GM19397 (cell line): ENCODE results near the gene FNDC3B.
"Not testable (repeated sequence)": the region's sequence is repeated elsewhere in the genome, so short reads cannot be mapped to it uniquely, and the experiment has no call there.

Experiments used
- ATAC-seq: cut with Tn5 transposase; IDR thresholded peaks from one replicate; pipeline ENCODE4 v1.9.1; 2021; ENCODE audit warnings: mild to moderate bottlenecking, moderate library complexity; ENCODE audit not compliant: unreplicated experiment

FNDC3B gene

GRCh38 chr3:172228036-172228415 is 188.6 kb downstream of the FNDC3B start:
- no peak for ATAC-seq

DNA sequence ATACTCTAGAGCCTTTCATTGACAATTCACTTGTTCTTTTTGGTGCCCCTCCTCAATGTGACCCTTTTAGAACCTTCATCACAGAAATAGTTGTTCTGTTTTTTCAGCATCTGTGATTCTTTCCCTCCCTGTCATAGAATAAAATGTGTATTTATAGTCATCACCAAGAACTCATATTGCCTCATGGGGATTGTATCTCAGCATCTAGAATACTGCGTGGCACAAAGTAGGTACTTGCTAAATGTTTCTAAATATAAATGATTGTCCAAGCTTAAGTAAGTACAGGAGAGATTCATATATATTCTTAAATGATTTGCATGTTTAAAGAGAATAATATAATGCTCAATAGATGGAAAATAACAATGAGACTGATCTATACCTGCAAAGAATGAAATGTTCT is 190.1 kb downstream of the FNDC3B start:
- no peak for ATAC-seq

DNA sequence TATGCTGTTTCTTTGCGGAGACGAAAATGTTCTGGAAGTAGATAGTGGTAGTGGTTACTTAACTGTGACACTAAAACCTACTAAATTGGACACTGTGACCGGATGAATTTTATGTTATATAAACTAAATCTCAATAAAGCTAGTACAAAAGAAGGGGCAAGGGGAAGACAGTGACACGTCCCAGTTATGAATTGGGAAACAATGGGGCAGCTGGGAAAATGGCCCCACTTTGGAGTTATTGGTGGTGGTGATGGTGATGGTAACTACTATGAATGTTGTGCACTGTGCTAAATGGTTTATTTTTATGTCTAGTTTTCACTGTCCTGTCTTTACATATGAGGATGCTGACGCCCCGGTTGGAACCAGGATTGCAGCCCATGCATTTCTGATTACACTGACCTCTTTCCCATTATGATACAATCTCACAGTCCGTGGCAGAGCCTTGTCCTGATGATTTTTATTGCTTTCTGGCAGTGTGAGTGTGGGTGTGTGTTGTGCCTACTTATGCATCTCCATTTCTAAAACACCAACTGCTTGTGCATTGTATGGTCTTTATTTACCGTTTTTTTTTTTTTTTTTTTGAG is 192.0 kb downstream of the FNDC3B start:
- ATAC-seq = no peak

DNA sequence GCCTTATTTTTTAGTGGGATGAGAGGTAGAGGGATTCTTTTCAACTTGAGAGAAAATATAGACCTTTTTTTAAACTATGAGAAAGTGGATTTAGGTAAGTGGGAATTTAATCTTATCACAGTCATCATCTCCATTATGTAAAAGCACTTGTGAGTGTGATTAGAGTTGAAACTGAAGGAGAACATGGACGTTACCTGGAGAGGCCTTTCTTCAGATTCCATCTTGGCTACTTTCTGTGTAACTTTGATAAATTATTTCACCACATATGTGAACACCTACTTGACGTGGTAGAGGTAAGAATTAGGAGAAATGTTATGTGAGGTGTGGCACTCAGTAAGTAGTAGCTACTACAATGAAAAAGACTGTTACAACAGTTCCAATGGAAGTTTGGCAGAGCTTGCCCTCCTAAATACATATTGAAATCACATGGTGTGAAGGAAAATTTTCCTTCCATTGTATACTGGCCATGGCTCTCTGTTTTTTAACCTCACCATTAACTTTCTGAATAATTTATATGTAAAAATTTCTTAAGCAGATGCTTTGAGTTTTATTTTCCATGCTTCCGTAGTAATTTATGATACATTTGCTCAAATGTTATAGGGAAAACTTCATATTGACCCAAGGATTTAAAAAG is 193.3 kb downstream of the FNDC3B start:
- no peak for ATAC-seq

GRCh38 chr3:172233474-172234277 is 194.3 kb downstream of the FNDC3B start:
- no peak for ATAC-seq

DNA sequence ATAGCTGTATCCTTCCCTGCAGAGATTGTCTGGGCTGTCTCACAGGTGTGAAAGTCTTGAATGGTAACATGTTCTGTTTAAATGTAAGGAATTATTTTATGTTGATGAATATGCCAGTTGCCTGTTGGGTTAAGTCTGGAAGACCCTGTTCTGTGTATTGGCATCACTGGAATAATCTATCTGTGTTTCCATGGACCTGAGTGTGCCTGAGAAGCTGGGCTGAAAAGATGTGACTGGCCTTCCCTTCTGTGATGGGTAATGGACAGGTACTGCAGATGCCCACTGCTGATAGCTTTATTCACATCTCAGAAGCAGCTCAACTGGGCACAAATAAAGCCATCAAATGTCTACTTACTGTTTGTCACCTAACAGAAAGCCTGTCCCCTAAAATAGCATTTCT is 196.3 kb downstream of the FNDC3B start:
- ATAC-seq = no peak

DNA sequence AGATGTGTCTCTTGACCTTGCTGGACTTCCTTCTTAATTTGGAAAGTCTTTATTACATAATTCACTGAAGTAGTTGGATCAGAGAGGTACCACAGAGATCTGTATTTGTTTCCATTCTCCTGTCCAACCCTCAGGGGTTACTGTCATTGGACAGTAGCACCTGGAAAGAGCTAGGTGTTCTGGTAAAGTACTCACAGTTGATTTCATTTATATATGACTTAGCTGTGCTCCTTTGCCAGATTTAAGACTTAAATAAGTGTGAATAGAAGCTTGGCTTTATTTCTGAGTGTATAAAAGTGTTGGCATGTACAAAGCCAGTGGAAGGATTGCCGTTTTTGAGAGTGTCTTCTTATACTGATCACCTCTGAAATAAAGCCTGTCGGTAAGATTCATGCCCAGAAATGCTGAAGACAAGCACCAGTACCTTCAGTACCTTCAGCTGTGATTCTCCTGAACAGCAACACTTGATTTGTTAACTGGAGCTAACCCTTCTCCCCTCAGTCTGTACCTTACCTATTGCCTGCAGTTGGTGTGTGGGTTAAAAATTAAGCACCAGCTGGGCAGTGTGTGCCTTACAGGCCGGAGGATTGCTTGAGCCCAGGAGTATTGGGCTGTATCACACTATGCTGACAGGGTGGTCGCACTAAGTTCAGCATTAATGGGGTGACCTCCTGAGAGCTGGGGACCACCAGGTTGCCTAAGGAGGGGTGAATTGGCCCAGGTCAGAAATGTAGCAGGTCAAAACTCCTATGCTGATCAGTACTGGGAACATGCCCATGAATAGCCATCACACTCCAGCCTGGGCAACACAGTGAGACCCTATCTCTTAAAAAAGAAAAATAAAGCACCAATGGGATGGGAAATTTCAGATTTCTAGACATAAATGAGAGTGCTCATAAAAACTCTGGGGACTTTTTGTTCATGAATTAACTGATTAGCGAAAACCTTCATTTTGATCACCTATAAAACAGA is 197.7 kb downstream of the FNDC3B start:
- no peak for ATAC-seq

DNA sequence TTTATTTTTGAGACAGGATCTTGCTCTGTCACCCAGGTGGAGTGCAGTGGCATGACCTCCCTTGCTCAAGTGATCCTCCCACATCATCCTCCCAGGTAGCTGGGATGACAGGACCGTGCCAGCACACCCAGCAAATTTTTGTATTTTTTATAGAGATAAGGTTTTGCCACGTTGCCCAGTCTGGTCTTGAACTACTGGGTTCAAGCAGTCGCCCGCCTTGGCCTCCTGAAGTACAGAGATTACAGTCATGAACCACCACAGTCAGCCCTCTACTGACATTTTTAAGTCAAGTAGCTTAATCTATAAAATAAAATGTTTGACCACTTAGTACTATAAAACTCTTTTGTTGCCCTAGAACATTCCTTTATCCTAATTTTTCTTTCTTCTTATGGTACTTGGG is 198.8 kb downstream of the FNDC3B start:
- ATAC-seq = no peak

DNA sequence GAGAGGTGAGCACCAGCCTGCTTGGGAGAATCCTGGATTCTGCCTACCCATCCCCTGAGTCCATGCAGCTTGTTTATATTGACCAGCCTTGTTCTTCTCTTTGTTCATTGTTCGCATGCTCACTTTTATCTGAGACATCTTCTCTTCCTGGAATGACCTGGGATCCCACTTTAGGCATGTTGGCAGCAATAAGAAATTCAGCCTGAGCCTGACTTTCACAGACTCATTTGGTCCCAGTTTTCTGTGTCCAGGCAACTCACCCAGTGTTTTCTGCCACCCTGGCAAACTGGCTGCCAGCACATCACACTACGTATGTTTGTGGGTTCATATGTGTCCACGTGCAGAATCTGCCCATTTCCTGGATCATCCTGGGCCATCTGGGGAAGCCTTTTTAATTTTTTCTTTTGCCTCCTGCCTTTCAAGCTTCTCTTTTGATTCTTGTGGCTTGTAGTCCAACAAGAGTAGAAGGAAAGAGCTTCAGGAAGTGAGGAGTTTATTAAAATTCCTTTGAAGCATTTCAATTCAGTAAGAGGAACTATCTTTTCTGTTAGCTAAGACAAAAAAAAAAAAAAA is 199.9 kb downstream of the FNDC3B start:
- no peak for ATAC-seq

GRCh38 chr3:172241405-172241804 is 202.0 kb downstream of the FNDC3B start:
- ATAC-seq = no peak

GRCh38 chr3:172242471-172242870 is 203.1 kb downstream of the FNDC3B start:
- not testable (repeated sequence) for ATAC-seq

DNA sequence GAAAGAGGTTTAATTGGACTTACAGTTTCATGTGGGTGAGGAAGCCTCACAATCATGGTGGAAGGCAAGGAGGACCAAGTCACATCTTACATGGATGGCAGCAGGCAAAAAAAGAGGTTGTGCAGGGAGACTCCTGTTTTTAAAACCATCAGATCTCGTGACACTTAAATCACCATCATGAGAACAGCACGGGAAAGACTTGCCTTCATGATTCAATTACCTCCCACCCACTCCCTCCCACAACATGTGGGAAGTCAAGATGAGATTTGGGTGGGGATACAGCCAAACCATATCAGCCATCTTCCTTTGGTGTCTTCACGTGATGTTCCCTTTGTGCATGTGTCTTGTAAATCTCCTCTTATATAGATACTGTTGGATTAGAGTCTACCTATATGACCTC is 204.0 kb downstream of the FNDC3B start:
- ATAC-seq = not testable (repeated sequence)

- ATAC-seq = no peak
Measured at GRCh38 chr3:172244011-172244410, 204.6 kb downstream of the FNDC3B start.

DNA sequence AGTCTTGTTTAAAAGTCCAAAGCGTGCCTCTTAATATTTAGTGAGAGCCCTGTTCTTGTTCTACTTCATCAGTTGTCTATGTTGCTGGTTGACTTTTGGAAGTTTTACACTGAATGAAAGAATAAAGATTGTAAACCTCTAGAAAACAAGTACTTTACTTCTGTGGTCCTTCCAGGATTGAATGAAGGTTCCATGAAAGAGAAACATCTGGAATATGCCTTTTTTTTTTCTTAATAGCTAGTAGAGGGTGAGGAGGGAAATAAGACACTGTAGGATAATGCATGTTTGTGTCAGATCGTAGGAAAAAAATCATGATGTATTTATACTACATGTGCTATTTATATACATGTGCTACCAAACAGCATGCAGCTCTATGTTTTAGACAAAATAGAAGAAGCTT is 205.9 kb downstream of the FNDC3B start:
- ATAC-seq = no peak

GRCh38 chr3:172246107-172246844 is 206.9 kb downstream of the FNDC3B start:
- ATAC-seq = no peak

DNA sequence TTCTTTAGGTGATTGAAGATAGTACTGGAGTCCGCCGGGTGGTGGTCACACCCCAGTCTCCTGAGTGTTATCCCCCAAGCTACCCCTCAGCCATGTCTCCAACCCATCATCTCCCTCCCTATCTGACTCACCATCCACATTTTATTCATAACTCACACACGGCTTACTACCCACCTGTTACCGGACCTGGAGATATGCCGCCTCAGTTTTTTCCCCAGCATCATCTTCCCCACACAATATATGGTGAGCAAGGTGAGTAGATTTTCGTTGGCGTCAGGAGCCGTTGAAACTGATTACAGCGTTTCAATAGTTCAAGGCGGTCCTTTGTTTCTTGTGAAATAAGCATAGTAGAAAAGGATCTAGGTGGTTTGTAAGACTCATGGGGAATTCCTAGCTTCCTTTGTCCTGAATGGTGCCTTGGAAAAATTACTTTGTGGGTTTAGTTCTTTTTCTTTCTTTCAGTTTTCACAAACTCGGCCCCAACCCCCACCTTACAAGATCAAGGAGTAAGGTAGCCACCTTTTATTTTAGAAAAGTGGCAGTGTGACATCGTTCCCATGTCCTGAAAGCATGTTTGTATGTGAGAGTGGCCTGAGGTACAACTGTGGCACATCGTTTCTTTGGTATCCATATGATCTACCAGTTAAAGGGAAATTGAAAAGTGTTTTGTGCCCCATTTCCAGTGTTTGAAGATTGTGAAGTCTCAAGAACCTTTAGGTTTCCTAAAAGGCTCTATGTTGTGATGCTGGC is 208.3 kb downstream of the FNDC3B start:
- no peak for ATAC-seq

DNA sequence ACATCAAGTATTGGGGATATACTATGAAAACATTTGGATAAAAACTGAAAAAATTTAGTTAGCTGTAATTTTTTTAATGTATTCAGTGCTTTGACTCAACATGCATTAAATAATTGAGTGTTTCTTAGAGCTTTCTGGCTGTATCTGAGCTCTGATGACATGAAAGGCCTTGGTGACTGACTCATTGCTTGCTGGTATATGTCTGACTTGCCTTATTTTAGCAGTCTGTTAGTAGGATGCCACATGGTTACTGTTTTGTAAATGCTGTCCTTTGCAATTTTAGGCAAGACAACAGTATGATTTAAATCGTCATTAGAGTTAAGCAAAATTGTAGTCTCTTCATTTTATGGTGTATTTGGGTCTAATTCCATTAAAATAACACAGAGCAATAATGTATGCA is 209.7 kb downstream of the FNDC3B start:
- no peak for ATAC-seq

DNA sequence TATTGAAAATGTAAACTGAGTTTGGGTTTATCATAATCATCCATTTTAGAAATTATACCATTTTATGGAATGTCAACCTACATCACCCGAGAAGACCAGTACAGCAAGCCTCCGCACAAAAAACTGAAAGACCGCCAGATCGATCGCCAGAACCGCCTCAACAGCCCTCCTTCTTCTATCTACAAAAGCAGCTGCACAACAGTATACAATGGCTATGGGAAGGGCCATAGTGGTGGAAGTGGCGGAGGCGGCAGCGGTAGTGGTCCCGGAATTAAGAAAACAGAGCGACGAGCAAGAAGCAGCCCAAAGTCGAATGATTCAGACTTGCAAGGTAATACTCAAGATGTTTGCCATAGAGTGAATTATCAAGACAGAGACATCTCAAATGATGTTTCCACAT is 211.8 kb downstream of the FNDC3B start:
- no peak for ATAC-seq

DNA sequence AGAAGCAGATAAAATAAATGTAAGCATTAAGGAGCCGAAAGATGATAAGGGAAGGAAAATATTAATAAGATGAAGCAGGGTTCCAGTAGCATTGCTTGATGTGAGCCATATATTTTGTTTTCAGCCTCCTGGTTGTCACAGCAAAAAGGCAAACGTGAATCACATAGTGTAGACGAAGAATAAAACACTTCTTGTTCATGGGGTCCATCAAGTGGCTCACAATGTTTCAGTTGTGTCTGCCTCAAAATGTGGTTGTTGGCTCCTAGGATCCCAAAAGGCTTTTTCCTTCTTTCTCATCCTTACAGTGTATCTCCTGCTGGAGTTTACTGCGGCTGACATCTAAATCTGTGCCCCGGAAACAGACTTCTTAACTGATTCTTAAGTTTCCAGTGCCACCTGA is 213.8 kb downstream of the FNDC3B start:
- no peak for ATAC-seq
